DMS53 (cell line): Measurements from ENCODE around the gene GPR39.

Experiments used
- DNase-seq: peaks from one replicate; lab custom pipeline; 2025; lab: John Stamatoyannopoulos, UW

The GPR39 gene

DNA sequence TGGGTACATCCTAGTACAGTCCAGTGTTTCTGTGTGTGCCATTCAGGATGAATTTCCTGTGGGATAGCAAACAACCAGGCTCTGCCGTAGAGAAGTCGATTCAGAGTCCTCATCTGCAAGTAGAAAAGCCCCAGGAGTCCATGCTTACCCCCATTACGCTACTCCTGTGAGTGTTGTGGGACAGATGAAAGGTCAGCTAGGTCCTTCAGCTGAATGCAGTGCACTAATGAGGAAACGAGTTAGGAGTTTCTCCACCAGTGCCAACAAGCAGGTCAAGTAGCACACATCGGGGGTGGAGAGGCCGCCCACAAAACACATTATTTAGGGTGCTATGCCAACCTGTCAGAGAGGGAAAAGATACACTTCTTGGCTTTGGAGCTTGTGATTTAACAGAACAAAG lies 2.5 kb upstream of the GPR39 start:
- no peak for DNase-seq

DNA sequence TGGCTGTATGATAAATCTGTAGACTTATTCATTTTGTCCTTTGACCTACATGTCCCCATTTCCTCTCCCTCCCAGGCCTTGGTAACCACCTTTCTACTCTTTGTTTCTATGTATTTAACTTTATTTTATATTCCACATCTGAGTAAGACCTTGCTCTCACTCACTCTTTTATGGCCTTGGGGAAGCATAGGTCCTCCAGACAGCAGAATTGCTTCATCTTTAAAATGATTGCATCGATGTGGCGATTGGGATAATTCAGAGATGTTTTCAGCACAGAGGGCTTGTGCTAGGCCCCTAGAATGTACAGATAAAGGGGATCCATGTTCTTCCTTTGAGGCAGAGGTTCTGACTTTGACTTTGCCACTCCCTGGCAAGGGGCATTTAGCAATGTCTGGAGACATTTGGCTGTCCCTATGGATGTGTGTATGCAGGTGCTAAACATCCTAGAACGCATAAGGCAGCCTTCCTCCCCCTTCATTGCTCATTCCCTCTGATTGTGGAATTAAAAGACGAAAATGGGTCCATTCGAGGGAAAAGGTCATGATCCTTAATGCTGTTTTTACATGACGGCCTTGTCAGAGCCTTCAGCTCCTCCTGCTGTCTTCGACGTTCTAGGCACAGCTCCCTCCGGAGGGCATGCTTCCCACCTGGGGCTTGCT lies 1.2 kb upstream of the GPR39 start:
- DNase-seq, result peak; percentile 13

GRCh38 chr2:132415915-132416722 lies 486 bp upstream of the GPR39 start:
- DNase-seq, result peak; percentile 92

DNA sequence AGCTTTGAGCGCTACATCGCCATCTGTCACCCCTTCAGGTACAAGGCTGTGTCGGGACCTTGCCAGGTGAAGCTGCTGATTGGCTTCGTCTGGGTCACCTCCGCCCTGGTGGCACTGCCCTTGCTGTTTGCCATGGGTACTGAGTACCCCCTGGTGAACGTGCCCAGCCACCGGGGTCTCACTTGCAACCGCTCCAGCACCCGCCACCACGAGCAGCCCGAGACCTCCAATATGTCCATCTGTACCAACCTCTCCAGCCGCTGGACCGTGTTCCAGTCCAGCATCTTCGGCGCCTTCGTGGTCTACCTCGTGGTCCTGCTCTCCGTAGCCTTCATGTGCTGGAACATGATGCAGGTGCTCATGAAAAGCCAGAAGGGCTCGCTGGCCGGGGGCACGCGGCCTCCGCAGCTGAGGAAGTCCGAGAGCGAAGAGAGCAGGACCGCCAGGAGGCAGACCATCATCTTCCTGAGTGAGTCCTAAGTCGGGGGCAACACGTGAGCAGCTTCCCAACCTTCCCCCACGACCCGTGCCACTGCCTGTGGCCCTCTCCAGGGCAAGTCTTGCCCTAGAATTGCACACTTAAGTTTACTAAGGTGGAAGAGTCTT lies 928 bp downstream of the GPR39 start:
- DNase-seq, result peak; percentile 14

DNA sequence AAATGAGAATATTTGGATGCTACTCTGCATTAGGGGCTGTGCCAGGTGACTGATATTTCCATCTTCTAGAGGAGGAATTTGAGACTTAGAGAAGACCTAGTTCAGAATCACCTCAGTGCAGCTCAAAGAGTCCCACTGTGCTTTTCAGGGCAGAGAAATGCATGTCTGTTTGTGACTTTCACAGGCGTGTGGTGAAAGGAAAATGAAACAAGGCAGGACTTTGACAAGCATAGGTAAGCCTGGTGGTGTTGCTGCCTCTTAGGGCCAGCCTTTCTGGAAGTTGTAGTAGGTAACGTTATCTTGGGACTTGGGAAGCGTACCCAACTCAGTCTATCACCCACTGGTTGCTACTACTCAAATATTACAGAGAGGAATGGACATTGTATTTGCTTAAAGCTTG lies 2.6 kb downstream of the GPR39 start:
- DNase-seq, result peak; percentile 1

DNA sequence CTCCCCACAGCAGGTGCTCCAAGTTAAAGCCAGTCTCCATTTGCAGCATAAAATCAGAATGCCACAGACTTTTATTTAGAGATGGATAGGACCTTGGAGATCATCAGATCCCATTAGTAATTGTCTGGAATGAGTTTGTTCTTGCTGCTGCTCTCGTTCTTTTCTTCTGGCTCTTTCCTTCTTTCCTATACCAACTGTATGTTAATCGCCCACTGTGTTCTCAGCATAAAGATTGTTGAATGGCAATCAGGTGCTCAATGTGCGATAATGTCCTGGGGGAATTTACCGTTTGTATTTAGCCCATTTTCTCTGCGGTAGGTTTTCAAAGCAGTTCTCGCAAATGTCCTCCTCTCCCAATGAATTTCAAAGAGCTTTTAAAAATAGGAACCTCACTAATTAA lies 3.3 kb downstream of the GPR39 start:
- DNase-seq, result no peak

DNA sequence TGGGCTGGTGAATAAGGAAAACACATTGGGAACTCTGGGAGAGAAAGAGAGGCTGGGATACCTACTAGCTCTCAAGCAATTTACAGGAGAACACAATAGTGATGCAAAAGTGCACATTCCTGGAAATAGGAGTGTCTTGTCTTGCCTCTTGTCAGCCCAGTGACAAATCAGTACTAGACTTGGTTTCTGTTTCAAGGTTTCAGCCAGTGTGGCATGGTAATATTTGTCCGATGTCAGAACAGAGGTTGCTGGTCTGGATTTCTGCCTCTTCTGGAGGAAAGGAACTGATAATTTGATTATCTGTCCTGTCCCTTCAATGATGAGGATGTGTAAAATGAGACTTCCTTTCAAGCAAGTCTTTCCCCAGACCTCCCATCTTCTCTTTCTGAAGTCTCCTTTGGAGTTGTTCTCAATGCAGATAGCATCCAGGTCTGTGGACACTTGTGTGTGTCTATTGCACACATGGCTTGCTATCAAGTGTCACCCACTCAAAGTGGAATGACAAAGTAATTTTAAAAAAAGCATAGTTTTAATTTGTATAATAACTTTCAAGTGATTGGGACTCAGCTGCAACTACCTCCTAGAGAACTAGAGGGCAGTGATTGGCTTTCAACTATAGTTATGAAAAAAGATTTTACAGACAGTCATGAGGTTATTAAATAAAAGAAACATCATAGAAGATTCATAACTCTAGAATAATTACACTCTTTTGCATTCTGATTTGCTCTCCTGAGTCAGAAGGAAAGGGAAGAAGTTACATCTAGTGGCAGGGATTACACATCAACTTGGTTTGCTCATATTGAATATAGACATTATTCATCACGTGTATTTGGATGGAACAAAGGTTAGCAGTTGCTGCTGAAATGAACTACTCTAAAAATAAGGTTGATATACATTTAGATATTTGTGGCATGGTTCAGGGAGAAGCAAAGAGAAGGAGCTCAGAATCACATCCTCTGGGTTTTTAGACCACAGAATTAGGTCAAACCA lies 4.5 kb downstream of the GPR39 start:
- no peak for DNase-seq

DNA sequence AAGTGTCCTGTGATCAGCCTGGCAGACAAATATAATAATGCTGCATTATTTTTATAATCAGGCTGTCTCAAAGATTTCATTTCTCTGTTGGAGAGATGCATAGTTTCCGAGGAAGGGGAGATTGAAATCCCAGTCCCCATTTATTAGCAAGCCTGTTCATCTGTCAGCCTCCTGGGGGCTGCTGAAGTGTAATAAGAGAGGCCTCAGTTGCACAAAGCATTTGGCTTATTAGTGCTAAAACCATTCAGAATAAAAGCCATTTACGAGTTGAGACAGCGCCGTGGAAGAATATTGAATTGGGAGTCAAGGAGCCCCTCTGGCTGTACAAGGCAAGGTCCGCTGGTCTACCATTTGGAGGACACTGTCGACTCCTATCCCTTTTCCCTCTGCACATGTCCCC lies 6.1 kb downstream of the GPR39 start:
- DNase-seq, result no peak

DNA sequence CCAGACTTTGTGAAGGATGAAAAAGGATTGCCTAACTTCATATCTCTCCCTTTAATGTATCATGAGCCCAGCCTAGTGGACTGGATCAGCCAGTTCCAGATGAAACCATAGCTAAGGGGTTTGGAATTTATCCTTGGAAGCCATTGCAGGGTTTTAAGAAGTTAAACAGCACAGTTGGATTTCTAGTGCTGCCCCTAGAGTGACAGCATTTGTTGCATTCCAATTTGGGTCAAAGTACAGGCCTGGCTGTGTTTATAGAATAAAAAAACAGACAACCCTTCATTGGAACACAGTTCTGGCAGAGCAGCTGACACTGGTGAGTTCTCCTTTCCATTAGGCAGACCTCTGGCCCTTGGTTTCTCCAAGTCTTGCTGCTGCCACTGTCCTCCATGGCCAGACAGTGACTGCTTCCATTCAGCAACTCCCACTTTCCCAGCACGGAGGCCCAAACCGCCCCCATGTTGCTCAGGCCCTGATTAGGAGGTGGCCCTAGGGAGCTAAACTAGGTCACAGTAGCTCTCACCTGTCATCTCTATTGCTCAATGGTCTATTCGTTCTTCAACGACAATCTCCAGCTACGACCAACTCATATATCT lies 8.0 kb downstream of the GPR39 start:
- no peak for DNase-seq

- no peak for DNase-seq
These were observed 9.4 kb downstream of the GPR39 start for GRCh38 chr2:132426033-132426432.

DNA sequence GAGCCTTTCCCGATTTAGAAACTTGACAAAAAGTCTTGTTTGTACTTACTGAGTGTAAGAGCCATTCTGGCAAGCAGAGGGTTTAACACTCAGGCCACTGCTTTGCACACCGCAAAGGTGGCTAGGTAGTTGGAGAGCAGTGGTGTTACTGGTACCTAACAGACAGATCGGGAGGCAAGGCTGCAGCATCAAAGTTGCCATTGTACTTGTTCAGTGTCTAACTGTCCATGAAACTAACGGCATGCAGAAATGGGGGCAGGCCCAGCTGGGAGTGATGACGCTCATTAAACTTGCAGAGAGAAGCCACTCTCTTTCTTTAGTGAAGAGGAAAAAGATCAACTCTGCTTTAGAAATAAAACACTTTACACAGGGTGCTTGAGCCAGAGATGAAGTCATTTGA lies 10.1 kb downstream of the GPR39 start:
- no peak for DNase-seq

GRCh38 chr2:132429351-132429750 lies 12.7 kb downstream of the GPR39 start:
- DNase-seq, result no peak

DNA sequence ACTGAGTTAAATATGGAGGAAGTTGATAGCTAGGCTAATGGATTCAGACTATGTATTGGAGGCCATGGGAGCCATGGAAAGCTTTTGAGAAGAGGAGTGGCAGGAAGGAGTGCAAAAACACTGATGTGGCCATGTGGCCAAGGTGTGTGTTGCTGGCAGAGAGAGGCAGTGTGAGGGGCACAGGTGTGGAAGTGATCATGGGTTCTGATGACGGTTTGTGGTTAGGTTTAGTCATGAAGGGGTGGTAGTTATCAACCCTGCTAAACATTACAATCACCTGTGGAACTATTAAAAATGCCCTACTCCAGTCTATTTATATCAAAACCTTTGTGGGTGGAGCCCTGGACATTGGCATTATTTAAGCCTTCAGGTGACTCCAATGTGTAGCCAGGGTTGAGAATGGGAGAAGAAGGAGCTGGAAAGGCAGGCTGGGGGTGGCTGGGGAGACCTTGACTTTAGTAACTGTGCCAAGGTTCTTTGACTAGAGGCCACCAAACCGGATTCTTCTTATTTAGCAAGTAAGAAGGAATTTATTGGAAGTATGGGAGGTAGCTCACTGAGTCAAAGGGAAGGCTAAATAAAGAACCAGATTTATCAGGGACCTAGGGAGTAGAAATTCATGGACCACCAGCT lies 13.5 kb downstream of the GPR39 start:
- DNase-seq, result no peak

DNA sequence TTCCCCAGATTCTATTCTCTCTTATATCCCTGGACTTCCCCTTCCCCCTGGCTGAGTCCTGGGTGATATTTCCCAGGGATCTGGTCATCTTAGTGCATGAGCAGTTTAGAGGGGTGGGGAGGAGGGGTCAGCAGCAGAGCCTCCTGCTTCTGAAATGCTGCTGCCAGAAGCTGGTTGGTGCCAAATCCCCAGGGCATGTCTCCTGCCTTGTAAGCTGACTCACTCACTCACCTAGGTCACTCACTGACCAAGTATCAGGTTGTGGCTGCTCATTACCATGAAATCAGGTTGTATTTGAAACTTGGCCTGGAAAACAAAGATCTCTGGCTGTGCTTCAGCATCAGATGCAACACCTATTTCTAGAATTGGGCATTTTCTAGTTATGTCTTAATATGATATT lies 14.3 kb downstream of the GPR39 start:
- no peak for DNase-seq

- DNase-seq, result no peak
These were observed 21.5 kb downstream of the GPR39 start for GRCh38 chr2:132437852-132438669.

DNA sequence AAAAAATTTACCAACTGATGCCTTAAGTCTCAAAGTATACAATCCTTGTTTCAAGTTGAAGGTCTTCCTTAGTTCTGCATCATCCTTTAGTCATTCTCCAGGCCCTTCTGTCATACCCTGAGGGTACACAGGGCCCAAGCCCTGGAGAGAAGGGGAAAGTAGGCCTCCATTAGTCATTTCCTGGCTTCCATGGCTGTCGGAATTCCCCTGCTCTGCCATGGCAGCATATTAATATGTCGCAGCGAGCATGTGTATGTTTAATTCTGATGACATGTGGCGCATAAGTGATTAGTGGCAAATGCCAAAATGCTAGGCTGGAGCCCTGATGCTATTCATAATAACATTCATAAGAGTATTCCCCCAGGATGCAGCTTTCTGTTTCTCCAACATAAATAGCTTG lies 22.1 kb downstream of the GPR39 start:
- DNase-seq, result peak; percentile 52

DNA sequence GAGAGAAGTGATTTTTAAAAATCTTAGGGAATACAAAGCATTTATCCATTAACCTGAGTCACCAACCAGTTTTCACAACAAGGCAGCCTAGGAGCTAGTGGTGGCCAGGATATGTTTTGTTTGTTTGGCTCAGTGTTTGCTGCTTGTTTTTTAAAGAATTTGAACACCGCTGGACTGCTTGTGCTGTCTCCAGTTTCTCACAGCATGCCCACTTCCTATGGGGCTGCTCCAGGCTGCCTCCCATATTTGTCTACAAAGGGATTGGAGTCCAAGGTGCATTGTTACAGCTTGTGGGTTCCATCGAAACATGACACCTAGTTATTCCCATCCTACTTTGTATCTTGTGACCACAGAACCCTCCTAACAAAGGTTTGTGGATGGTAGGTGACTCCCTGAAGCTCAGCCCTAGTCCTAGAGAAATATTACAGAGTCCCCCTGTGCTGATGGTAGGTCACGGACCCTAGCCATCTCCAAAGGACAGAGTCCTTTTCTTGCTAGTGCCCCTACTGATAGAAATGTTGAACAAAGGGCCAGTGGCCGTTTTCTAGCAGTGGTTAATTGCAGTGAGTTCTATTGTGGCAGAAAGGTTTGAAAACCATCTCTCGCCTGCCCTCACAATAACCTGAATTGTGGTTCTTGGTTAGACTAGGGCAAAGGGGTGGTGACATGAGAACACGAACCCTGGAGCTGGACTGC lies 23.2 kb downstream of the GPR39 start:
- peak; percentile 14 for DNase-seq

DNA sequence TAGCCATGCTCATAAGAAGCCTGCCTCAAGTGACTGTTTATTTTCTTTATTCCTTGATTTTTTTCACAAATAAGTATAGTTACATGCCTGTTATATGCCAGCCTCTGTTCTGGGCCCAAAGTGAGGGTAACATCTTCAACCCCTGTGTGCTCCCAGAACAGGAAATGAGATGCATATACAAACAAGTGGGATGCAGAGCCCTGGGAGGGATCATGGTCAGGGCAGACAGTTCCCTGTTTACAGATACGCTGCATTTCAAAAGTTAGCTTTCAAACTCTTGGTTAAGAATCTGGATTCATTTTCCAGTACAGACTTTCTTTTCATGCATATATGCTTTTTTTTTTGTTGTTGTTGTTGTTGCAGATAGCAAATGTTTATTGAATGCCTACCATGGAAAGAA lies 24.4 kb downstream of the GPR39 start:
- no peak for DNase-seq

- DNase-seq, result no peak
These were observed 25.7 kb downstream of the GPR39 start for GRCh38 chr2:132442278-132442677.

GRCh38 chr2:132443106-132443505 lies 26.5 kb downstream of the GPR39 start:
- no peak for DNase-seq
